ENCODE data around the gene TESPA1. TPM values are rescaled to one million over a fixed set of nuclear protein-coding genes. Genes with fewer than 3 reads are reported as not detected.
"Not testable (repeated sequence)": the region's sequence is repeated elsewhere in the genome, so short reads cannot be mapped to it uniquely, and the experiment has no call there.

The TESPA1 gene
- total RNA-seq, 1 donor from 2014 or later = not detected

DNA sequence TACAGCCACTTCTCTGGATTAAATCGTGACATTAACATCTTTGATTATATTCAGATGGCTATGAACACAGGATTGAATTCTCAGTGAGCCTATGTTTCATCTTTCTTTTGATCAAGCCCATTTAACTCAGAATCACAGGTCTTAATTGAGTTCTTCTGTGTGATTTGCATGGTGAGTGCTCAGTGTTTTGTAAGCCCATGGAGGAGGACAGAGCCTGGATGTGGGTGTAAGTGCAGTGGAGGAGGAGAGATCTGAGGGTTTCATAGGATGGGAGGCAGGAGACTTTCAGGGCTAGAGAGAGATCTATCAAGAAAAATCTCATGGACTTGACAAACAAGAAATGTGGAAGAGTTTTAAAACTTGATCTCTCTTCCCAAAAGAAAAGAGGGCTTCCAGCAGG, 5.3 kb upstream of the TESPA1 start:
- Mint-ChIP-seq H3K4me3 (no peak overlapping the region), H3K9me3 (no peaks in the 10 kb centered on the region), H3K27me3 (ENCODE audit: low read depth) (peaks cover 3% of the 10 kb centered on the region), H3K27ac (ENCODE audit: unreplicated experiment) (no peak overlapping the region), H3K36me3 (ENCODE audit: low read depth) (no peaks in the 10 kb centered on the region), H3K4me1 (no peaks in the 10 kb centered on the region)
- no peak for DNase-seq (ENCODE audit: low read depth, low spot score)
- TF ChIP-seq, protein P1, sequence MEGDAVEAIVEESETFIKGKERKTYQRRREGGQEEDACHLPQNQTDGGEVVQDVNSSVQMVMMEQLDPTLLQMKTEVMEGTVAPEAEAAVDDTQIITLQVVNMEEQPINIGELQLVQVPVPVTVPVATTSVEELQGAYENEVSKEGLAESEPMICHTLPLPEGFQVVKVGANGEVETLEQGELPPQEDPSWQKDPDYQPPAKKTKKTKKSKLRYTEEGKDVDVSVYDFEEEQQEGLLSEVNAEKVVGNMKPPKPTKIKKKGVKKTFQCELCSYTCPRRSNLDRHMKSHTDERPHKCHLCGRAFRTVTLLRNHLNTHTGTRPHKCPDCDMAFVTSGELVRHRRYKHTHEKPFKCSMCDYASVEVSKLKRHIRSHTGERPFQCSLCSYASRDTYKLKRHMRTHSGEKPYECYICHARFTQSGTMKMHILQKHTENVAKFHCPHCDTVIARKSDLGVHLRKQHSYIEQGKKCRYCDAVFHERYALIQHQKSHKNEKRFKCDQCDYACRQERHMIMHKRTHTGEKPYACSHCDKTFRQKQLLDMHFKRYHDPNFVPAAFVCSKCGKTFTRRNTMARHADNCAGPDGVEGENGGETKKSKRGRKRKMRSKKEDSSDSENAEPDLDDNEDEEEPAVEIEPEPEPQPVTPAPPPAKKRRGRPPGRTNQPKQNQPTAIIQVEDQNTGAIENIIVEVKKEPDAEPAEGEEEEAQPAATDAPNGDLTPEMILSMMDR (conservative IDR thresholded peaks at IDR 0.05) = no peak

DNA sequence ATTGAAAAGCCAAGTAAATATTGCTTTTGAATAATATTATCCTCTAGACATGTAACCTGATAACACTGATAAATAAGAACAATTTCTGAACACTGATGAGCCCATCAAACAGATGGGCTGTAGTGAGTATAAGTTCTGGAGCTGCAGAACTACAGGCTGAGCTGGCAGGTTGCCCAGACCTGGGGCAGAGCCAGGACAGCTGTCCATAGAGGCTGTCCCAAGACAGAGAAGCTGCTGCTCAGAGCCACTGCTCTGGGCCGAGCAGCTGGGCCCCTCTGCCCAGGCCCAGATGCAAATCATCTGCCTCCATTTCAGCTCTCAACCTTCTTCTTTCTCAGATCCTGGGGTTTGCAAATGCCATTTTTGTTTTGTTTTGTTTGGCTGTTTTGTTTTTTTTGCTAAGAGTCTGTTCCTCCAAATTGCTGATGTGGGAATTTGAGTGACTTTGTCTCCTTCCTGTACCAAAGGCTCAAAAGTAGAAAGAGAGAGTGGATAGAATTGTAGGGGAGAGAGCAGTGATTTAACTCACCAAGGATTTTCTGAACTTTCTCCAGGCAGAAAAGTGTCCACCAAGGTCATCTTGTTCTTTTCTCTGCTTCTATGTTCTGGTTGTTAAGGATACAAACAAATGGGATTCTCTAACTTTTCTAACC, 4.0 kb upstream of the TESPA1 start:
- no peaks in the 10 kb centered on the region for H3K9me3 Mint-ChIP-seq
- peak overlapping the region; percentile 68 for H3K27ac Mint-ChIP-seq (ENCODE audit: unreplicated experiment)
- TF ChIP-seq, protein P1 (conservative IDR thresholded peaks at IDR 0.05) = no peak
- H3K27me3 Mint-ChIP-seq (ENCODE audit: low read depth) = peaks cover 8% of the 10 kb centered on the region
- H3K36me3 Mint-ChIP-seq (ENCODE audit: low read depth) = no peaks in the 10 kb centered on the region
- no peaks in the 10 kb centered on the region for H3K4me1 Mint-ChIP-seq
- no peak overlapping the region for H3K4me3 Mint-ChIP-seq
- DNase-seq (ENCODE audit: low read depth, low spot score) = no peak

DNA sequence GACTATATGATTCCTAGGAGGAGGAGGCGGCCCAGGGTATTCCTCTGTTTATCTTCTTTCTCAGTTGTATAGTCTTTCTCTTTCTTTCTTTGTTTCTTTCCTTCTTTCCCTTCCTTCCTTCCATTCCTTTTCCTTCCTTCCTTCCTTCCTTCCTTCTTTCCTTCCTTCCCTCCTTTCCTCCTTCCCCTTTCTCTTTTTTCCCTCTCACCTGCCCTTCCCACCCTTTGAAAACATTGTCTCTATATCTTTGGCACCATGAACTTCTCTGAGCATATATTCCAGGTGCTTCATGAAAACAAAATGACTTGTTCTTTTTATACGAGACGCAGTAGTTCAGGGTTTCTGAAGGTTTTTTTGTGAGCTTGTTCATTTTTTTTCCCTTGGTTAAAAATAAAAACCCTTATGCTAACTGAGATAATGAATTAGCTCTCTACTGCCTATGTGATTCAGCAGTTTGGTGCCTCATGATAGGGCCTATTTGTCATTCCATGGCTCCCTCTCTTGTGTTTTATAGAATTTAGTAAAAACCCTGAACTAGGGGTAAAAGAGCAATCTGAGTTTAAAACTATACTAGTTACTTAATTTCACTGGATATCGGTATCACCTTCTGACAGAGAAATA, 3.2 kb upstream of the TESPA1 start:
- TF ChIP-seq, protein P1 (conservative IDR thresholded peaks at IDR 0.05) = no peak
- H3K36me3 Mint-ChIP-seq (ENCODE audit: low read depth) = no peaks in the 10 kb centered on the region
- H3K4me3 Mint-ChIP-seq = no peak overlapping the region
- no peak overlapping the region for H3K27ac Mint-ChIP-seq (ENCODE audit: unreplicated experiment)
- H3K27me3 Mint-ChIP-seq (ENCODE audit: low read depth) = peaks cover 11% of the 10 kb centered on the region
- no peaks in the 10 kb centered on the region for H3K4me1 Mint-ChIP-seq
- H3K9me3 Mint-ChIP-seq = no peaks in the 10 kb centered on the region
- DNase-seq (ENCODE audit: low read depth, low spot score) = no peak

DNA sequence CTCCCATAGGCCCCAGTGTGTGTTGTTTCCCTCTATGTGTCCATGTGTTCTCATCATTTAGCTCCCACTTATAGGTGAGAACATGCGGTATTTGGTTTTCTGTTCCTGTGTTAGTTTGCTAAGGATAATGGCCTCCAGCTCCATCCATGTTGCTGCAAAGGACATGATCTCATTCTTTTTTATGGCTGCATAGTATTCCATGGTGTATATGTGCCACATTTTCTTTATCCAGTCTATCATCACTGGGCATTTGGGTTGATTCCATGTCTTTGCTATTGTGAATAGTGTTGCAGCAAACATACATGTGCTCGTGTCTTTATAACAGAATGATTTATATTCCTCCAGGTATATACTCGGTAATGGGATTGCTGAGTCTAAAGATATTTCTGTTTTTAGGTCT, 2.2 kb upstream of the TESPA1 start:
- H3K27me3 Mint-ChIP-seq (ENCODE audit: low read depth) = peaks cover 11% of the 10 kb centered on the region
- H3K4me1 Mint-ChIP-seq; H3K36me3 Mint-ChIP-seq (ENCODE audit: low read depth); H3K4me3 Mint-ChIP-seq; DNase-seq (ENCODE audit: low read depth, low spot score); H3K27ac Mint-ChIP-seq (ENCODE audit: unreplicated experiment); H3K9me3 Mint-ChIP-seq: not testable (repeated sequence)

DNA sequence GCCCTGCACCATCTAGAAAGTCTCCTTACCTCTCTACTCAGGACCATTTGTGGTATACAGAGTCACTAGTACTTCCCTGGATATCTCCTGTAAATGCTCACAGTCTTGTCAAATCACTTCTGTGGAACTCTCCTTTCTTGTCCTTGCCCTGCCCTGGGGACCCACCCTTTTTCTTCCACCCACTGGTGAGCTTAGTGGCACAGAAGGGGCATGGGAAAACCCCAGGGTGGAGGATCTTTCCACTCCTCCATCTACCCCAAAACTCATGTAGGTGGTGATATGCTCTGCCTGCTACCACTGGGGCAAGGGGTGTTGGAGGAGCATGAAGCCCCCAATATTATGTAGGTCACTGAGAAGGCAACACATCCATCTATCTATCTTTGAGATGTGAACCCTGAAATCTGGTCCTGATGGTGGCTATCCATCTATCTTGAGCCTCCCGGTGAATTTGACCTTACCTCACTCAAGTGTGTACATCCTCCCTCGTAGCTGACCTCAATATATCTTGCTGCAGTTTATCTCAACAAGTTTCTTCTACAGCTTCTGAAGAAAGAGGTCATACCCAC, 943 bp downstream of the TESPA1 start:
- no peaks in the 10 kb centered on the region for H3K36me3 Mint-ChIP-seq (ENCODE audit: low read depth)
- TF ChIP-seq, protein P1 (conservative IDR thresholded peaks at IDR 0.05) = no peak
- H3K27ac Mint-ChIP-seq (ENCODE audit: unreplicated experiment) = no peak overlapping the region
- peaks cover 11% of the 10 kb centered on the region for H3K27me3 Mint-ChIP-seq (ENCODE audit: low read depth)
- DNase-seq (ENCODE audit: low read depth, low spot score) = no peak
- H3K9me3 Mint-ChIP-seq = no peaks in the 10 kb centered on the region
- H3K4me1 Mint-ChIP-seq = no peaks in the 10 kb centered on the region
- H3K4me3 Mint-ChIP-seq = no peak overlapping the region

DNA sequence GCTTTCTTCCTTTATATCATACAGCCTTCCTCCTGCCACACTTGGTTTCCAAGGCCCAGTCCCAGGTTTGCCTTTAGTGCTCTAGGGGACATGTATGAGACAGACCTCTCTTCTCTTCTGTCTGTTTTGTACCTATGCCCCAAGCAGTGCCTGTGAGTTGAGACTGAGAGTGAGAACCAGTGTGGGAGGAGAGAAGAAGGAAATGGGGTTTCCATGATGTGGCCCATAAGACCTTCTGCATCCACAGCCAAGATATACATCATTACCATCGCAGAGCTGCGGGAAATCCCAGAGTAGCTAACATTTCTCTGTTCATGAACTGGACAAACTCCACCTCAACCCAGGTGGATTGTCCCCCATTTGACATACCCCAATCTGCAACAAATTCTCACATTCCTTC, 2.8 kb downstream of the TESPA1 start:
- no peaks in the 10 kb centered on the region for H3K36me3 Mint-ChIP-seq (ENCODE audit: low read depth)
- TF ChIP-seq, protein P1 (conservative IDR thresholded peaks at IDR 0.05) = no peak
- DNase-seq (ENCODE audit: low read depth, low spot score) = no peak
- H3K27me3 Mint-ChIP-seq (ENCODE audit: low read depth) = peaks cover 11% of the 10 kb centered on the region
- H3K9me3 Mint-ChIP-seq = no peaks in the 10 kb centered on the region
- H3K4me3 Mint-ChIP-seq = no peak overlapping the region
- H3K4me1 Mint-ChIP-seq = peaks cover 3% of the 10 kb centered on the region
- no peak overlapping the region for H3K27ac Mint-ChIP-seq (ENCODE audit: unreplicated experiment)

Data from neural crest cell (in vitro differentiated cells).